ENCODE data around the gene INPP5D. TPM values are rescaled to one million over a fixed set of nuclear protein-coding genes. Genes with fewer than 3 reads are reported as not detected.

The INPP5D gene
- total and polyA plus RNA-seq, 2 of the 13 experiments (the other 11 are each of a cell fraction or from before 2014, with no cell fraction given) = 16.7 to 18.0 TPM

- Histone ChIP-seq H3K4me1 (ENCODE audit: insufficient read depth, low read length) (no peaks in the 10 kb centered on the region), H3K27me3 (ENCODE audit: control insufficient read depth in 1 of 2, insufficient read depth in 2 of 2, low read length in 2 of 2) (no peaks in the 10 kb centered on the region), H3K9me3 (ENCODE audit: low read length) (no peaks in the 10 kb centered on the region), H2AFZ (ENCODE audit: low read length) (no peak overlapping the region), H3K79me2 (ENCODE audit: insufficient read depth, low read length) (no peaks in the 10 kb centered on the region), H3K36me3 (replicated peaks in 1 of 2; ENCODE audit: control insufficient read depth in 1 of 2, insufficient read depth in 2 of 2, low read length in 2 of 2) (peaks cover 9 to 29% of the 10 kb centered on the region in 2 experiments), H3K27ac (ENCODE audit: extremely low read length, insufficient read depth, low read length) (no peak overlapping the region), H4K20me1 (ENCODE audit: insufficient read depth, low read length) (no peaks in the 10 kb centered on the region), H3K9ac (ENCODE audit: insufficient read depth, low read depth, low read length) (no peak overlapping the region), H3K4me3 (replicated peaks in 1 of 3; ENCODE audit: insufficient read depth in 1 of 3, low read depth in 2 of 3, low read length in 3 of 3) (no peak overlapping the region), H3K4me2 (ENCODE audit: low read depth, low read length) (no peak overlapping the region)
- in situ Hi-C loops (cut with HindIII; ENCODE audit: extremely low pct_ligation_motif_present, low pct_unique_long_range_greater_than_20kb) = no loop called here
- ChIA-PET CTCF (ENCODE audit: low intra/inter-chr PET ratio, low total read pairs) (no interaction called here), POLR2A (no interaction called here)
- intact Hi-C loops (cut with micrococcal nuclease; ENCODE audit: unreplicated experiment) = no loop called here
- no TSS peak for BruUV-seq (replicated peaks)
- FAIRE-seq (no peak), ATAC-seq (no peak), DNase-seq (ENCODE audit: low spot score) (no peak)
- WGBS (ENCODE audit: low lambda C conversion rate) = 90% methylated on average over 11 of the region's 11 CpGs
- TF ChIP-seq MBD4 (IDR thresholded peaks at IDR 0.05; ENCODE audit: borderline replicate concordance, low read length) (no peak), SRF (IDR thresholded peaks at IDR 0.05; ENCODE audit: low read depth, low read length) (no peak), AGO2 (optimal IDR thresholded peaks at IDR 0.05; ENCODE audit: low read depth, low read length) (no peak), SALL2 (CRISPR knock-in tag; IDR thresholded peaks at IDR 0.05) (no peak), ZNF224 (CRISPR knock-in tag; IDR thresholded peaks at IDR 0.05) (no peak), ZNF614 (CRISPR knock-in tag; IDR thresholded peaks at IDR 0.05; ENCODE audit: borderline replicate concordance) (no peak), ZNF781 (CRISPR knock-in tag; IDR thresholded peaks at IDR 0.05; ENCODE audit: borderline replicate concordance, not compliant biosample characterization) (no peak), ZNF784 (CRISPR knock-in tag; IDR thresholded peaks at IDR 0.05; ENCODE audit: borderline replicate concordance) (no peak), AHR (CRISPR knock-in tag; IDR thresholded peaks at IDR 0.05) (no peak), CC2D1A (CRISPR knock-in tag; IDR thresholded peaks at IDR 0.05) (no peak), ZC3H13 (CRISPR knock-in tag; IDR thresholded peaks at IDR 0.05) (no peak), ZNF547 (CRISPR knock-in tag; IDR thresholded peaks at IDR 0.05) (no peak), ZNF709 (CRISPR knock-in tag; IDR thresholded peaks at IDR 0.05) (no peak), SCMH1 (CRISPR knock-in tag; IDR thresholded peaks at IDR 0.05; ENCODE audit: borderline replicate concordance) (no peak), ZNF326 (CRISPR knock-in tag; IDR thresholded peaks at IDR 0.05; ENCODE audit: borderline replicate concordance) (no peak), ARNT2 (CRISPR knock-in tag; IDR thresholded peaks at IDR 0.05; ENCODE audit: low read depth) (no peak), CREBL2 (CRISPR knock-in tag; IDR thresholded peaks at IDR 0.05; ENCODE audit: borderline replicate concordance) (no peak), ZNF282 (IDR thresholded peaks at IDR 0.05; ENCODE audit: partially characterized antibody) (no peak)
- TF ChIP-seq, protein P1, sequence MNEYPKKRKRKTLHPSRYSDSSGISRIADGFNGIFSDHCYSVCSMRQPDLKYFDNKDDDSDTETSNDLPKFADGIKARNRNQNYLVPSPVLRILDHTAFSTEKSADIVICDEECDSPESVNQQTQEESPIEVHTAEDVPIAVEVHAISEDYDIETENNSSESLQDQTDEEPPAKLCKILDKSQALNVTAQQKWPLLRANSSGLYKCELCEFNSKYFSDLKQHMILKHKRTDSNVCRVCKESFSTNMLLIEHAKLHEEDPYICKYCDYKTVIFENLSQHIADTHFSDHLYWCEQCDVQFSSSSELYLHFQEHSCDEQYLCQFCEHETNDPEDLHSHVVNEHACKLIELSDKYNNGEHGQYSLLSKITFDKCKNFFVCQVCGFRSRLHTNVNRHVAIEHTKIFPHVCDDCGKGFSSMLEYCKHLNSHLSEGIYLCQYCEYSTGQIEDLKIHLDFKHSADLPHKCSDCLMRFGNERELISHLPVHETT (CRISPR knock-in tag; conservative IDR thresholded peaks at IDR 0.05) = no peak
These were observed 133.6 kb downstream of the INPP5D start for GRCh38 chr2:233193738-233194137.
